ENCODE data around the gene NIM1K. TPM values are rescaled to one million over a fixed set of nuclear protein-coding genes. Genes with fewer than 3 reads are reported as not detected.
"Not testable (repeated sequence)": the region's sequence is repeated elsewhere in the genome, so short reads cannot be mapped to it uniquely, and the experiment has no call there.

NIM1K gene
- total and polyA plus RNA-seq, 4 donors = 1.0 to 4.2 (median 3.1) TPM; not detected in 1

GRCh38 chr5:43316421-43316820, 124.4 kb downstream of the NIM1K start:
- TF ChIP-seq CTCF (IDR thresholded peaks at IDR 0.05; ENCODE audit: control extremely low read depth, extremely low read depth) = no peak
- Histone ChIP-seq H3K27ac (ENCODE audit: low read depth in 1 of 2, low read length in 1 of 2) (no peak overlapping the region), H3K9me3 (ENCODE audit: control insufficient read depth in 4 of 4, insufficient read depth in 3 of 4, low read length in 3 of 4) (no peaks in the 10 kb centered on the region), H3K27me3 (ENCODE audit: control insufficient read depth in 3 of 3, insufficient read depth in 3 of 3, low read length in 2 of 3) (no peaks in the 10 kb centered on the region), H3K36me3 (ENCODE audit: control insufficient read depth in 4 of 4, insufficient read depth in 4 of 4, low read length in 4 of 4) (no peaks in the 10 kb centered on the region), H3K4me1 (ENCODE audit: control insufficient read depth in 5 of 5, insufficient read depth in 5 of 5, low read length in 5 of 5) (peaks cover 0 to 18% (median 3%) of the 10 kb centered on the region in 5 donors), H3K4me3 (no peak overlapping the region), H3K9ac (ENCODE audit: insufficient read depth in 1 of 2, low read length in 2 of 2) (no peak overlapping the region)
- no peak for ATAC-seq (ENCODE audit: insufficient read depth, low FRiP score)
- no peak for DNase-seq
- 85 to 87% methylated on average over 5 of the region's 5 CpGs for WGBS, 2 donors

GRCh38 chr5:43320846-43321245, 128.8 kb downstream of the NIM1K start:
- ATAC-seq (ENCODE audit: insufficient read depth, low FRiP score) (no peak), DNase-seq (no peak)
- Histone ChIP-seq H3K36me3 (ENCODE audit: control insufficient read depth in 4 of 4, insufficient read depth in 4 of 4, low read length in 4 of 4) (no peaks in the 10 kb centered on the region), H3K9ac (ENCODE audit: insufficient read depth in 1 of 2, low read length in 2 of 2) (no peak overlapping the region), H3K9me3 (ENCODE audit: control insufficient read depth in 4 of 4, insufficient read depth in 3 of 4, low read length in 3 of 4) (no peaks in the 10 kb centered on the region), H3K4me1 (ENCODE audit: control insufficient read depth in 5 of 5, insufficient read depth in 5 of 5, low read length in 5 of 5) (no peaks in the 10 kb centered on the region), H3K4me3 (no peak overlapping the region), H3K27ac (ENCODE audit: low read depth in 1 of 2, low read length in 1 of 2) (no peak overlapping the region), H3K27me3 (ENCODE audit: control insufficient read depth in 3 of 3, insufficient read depth in 3 of 3, low read length in 2 of 3) (no peaks in the 10 kb centered on the region)
- no peak for TF ChIP-seq CTCF (IDR thresholded peaks at IDR 0.05; ENCODE audit: control extremely low read depth, extremely low read depth)
- WGBS, 2 donors = 68 to 95% methylated on average over 4 of the region's 4 CpGs

DNA sequence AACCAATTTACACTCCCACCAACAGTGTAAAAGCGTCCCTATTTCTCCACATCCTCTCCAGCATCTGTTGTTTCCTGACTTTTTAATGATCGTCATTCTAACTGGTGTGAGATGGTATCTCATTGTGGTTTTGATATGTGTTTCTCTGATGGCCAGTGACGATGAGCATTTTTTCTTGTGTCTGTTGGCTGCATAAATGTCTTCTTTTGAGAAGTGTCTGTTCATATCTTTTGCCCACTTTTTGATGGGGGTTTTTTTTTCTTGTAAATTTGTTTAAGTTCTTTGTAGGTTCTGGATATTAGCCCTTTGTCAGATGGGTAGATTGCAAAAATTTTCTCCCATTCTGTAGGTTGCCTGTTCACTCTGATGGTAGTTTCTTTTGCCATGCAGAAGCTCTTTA, 131.5 kb downstream of the NIM1K start:
- not testable (repeated sequence) for H3K27ac ChIP-seq (ENCODE audit: low read depth in 1 of 2, low read length in 1 of 2); H3K9me3 ChIP-seq (ENCODE audit: control insufficient read depth in 4 of 4, insufficient read depth in 3 of 4, low read length in 3 of 4); ATAC-seq (ENCODE audit: insufficient read depth, low FRiP score); H3K9ac ChIP-seq (ENCODE audit: insufficient read depth in 1 of 2, low read length in 2 of 2); DNase-seq; H3K27me3 ChIP-seq (ENCODE audit: control insufficient read depth in 3 of 3, insufficient read depth in 3 of 3, low read length in 2 of 3); H3K4me3 ChIP-seq; H3K4me1 ChIP-seq (ENCODE audit: control insufficient read depth in 5 of 5, insufficient read depth in 5 of 5, low read length in 5 of 5); H3K36me3 ChIP-seq (ENCODE audit: control insufficient read depth in 4 of 4, insufficient read depth in 4 of 4, low read length in 4 of 4)
- 47 to 54% methylated on average over 3 of the region's 3 CpGs for WGBS, 2 donors

- H3K9ac ChIP-seq (ENCODE audit: insufficient read depth in 1 of 2, low read length in 2 of 2); H3K27me3 ChIP-seq (ENCODE audit: control insufficient read depth in 3 of 3, insufficient read depth in 3 of 3, low read length in 2 of 3); H3K27ac ChIP-seq (ENCODE audit: low read depth in 1 of 2, low read length in 1 of 2); H3K36me3 ChIP-seq (ENCODE audit: control insufficient read depth in 4 of 4, insufficient read depth in 4 of 4, low read length in 4 of 4); DNase-seq; H3K4me1 ChIP-seq (ENCODE audit: control insufficient read depth in 5 of 5, insufficient read depth in 5 of 5, low read length in 5 of 5); ATAC-seq (ENCODE audit: insufficient read depth, low FRiP score); H3K4me3 ChIP-seq; H3K9me3 ChIP-seq (ENCODE audit: control insufficient read depth in 4 of 4, insufficient read depth in 3 of 4, low read length in 3 of 4): not testable (repeated sequence)
These were observed 133.6 kb downstream of the NIM1K start for GRCh38 chr5:43325624-43326023.

Small RNA genes within 50 kb of the gene (small RNA-seq; reads per million reads assigned to genes)
- not detected for gene AC106800.4 (ENCODE audit: low replicate concordance)

Other genes starting within 250 kb of the NIM1K start
- gene ANXA2R, start 151.9 kb upstream of the NIM1K start, total RNA-seq = 1 to 10 TPM; 4.0 to 5.2 TPM
- 1 to 10 TPM; 4.4 to 5.2 TPM for gene ANXA2R, start 151.9 kb upstream of the NIM1K start, polyA plus RNA-seq
- 10 to 100 TPM; 28.5 to 43.8 TPM for gene ZNF131, start 71.3 kb upstream of the NIM1K start, total RNA-seq
- gene ZNF131, start 71.3 kb upstream of the NIM1K start, polyA plus RNA-seq = 10 to 100 TPM; 14.1 to 39.9 TPM
- gene HMGCS1, start 121.2 kb downstream of the NIM1K start, total RNA-seq = 100 to 1,000 TPM; 194 to 360 TPM
- gene HMGCS1, start 121.2 kb downstream of the NIM1K start, polyA plus RNA-seq = 100 to 1,000 TPM in 1 of 2 donors, 10 to 100 TPM in 1; 91.9 to 135 TPM
- 1 to 10 TPM; 6.4 to 7.7 TPM for gene CCL28, start 220.2 kb downstream of the NIM1K start, total RNA-seq
- 1 to 10 TPM; 3.5 to 7.0 TPM for gene CCL28, start 220.2 kb downstream of the NIM1K start, polyA plus RNA-seq